T-helper 2 cell (primary cell): ENCODE results near the gene HRC.
"Not testable (repeated sequence)": the region's sequence is repeated elsewhere in the genome, so short reads cannot be mapped to it uniquely, and the experiment has no call there.

Source experiments
- DNase-seq, 5 experiments: peaks; one replicate each; pipeline versions ENCODE4 v3.0.0 to v3.0.0-alpha.2; 2012 to 2022

Gene HRC

GRCh38 chr19:49160450-49161189 lies 5.4 kb upstream of the HRC start:
- DNase-seq = no peak

- peak in 3 of 5 experiments; percentile 20 to 39 (median 30) for DNase-seq
Observed at GRCh38 chr19:49157445-49158224, 2.4 kb upstream of the HRC start, which contains the start of gene TRPM4. Gene TRPM4 (plus strand): TSS chr19:49157792. CDS start chr19:49157867, 75 bp downstream.

- no peak for DNase-seq
Observed at GRCh38 chr19:49155820-49156346, 687 bp upstream of the HRC start.

GRCh38 chr19:49154279-49154678 lies 917 bp downstream of the HRC start:
- DNase-seq = no peak

DNA sequence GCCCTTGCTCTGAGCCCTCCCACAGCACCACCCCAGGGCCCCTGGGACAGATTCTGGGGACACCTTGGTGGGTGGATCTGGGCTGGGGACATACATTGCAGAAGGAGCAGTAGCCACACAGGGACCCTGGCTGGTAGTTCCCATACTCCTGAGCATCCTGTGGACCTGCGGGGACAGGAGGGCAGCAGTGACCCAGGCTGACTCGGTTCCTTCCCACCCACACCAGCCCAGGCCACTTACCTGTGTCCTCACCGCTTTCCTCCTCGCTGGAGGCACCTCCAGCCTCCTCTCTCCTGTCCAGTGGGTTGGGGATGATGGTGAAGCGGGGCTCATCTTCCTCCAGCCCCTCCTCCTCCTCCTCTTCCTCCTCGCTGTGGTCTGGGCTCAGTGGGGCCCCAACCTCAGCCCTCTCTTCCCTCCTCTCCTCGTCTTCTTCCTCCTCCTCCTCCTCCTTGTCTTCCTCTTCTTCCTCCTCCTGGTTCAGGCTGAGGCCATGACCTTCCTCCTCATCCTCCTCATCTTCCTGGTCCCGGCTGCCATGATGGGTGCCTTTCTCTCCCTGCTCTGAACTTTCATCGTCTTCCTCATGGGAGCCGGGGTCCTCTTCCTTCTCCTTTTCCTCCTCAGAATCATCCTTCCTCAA lies 1.9 kb downstream of the HRC start:
- no peak for DNase-seq

DNA sequence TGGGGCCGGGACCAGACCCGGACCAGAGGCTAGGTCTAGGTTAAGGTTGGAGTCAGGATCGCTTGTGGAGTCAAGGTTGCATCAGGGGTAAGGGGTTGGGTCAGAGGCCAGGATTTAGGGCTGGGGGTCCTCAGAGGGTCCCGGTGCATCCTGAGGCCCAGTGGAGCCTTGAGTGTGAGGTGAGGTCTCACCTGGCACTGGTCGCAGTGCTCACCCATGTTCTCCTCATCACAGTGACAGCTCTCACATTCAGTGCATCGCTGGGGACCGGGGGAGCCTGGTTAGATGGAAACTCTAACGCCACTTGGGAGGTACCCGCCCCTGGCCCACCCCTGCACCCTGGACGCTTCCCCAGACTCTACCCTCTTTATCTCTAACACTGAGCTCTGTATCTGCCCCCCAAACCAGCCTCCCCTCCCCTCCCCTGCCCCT lies 3.1 kb downstream of the HRC start:
- DNase-seq = no peak

DNA sequence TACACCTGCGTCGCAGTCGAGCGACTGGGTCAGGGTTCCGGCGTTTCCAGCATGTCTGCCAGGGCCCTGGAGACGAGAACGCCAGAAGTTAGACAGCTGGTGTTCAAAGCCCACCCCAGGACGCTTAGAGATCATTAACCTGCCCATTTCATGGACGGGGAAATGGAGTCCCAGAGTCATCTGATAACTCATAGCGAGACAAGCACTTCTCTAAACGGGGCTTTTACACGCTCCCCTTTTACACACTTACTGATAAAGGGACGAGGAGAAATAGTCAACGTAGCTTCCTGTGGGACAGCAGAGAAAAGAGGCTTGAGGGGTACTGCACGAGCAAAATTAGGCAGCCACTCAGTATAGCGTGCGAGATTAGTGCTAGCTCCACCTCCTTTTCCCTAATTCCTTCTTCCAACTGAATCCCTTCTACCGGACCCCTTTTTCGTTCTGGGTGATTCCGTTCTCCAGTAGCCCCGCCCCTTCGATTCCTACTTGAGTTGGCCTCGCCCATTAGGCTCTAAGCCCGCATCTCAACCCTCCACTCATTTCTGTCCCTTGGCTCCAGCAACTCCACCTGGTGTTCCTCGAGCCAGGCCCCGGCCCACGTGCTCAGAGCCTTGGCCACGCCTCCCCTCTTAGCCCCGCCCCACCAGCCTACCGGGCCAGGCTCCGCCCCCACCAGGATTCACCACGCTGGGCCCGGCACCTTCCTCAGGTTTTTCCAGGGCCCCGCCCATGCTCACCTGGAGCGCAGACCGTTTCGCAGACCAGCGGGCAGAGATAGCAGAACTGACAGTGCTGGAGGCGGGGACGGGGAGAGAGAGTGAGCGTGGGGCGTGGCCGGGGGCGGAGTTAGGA lies 3.7 kb downstream of the HRC start:
- DNase-seq = peak in 1 of 5 experiments; percentile 35

- no peak for DNase-seq
Observed at GRCh38 chr19:49150944-49151243, 4.3 kb downstream of the HRC start.

GRCh38 chr19:49150106-49150943 lies 4.9 kb downstream of the HRC start:
- DNase-seq = peak in 3 of 5 experiments; percentile 11 to 32 (median 30)

DNA sequence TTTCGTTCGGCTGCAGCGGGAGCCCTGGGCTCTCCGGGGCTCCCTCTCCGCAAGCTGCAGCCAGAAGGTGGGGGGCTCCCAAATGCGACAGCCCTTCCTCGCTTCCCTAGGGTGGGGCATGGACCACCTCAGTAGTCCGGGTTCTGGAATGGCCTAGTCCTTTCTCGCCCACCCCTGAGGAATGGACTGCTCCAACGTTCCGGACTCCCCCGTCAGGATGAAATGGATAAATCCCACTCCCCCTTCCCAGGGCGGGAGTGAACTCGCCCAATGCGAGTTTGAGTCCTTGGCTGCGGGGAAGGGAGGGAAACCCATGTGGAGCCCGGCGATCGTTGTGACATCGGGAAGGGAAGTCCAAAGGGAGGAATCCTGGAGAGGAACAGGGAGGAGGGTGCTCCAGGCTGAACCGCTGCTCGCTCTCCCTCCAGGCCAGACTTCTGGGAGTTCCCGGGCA lies 5.5 kb downstream of the HRC start:
- DNase-seq = no peak

DNA sequence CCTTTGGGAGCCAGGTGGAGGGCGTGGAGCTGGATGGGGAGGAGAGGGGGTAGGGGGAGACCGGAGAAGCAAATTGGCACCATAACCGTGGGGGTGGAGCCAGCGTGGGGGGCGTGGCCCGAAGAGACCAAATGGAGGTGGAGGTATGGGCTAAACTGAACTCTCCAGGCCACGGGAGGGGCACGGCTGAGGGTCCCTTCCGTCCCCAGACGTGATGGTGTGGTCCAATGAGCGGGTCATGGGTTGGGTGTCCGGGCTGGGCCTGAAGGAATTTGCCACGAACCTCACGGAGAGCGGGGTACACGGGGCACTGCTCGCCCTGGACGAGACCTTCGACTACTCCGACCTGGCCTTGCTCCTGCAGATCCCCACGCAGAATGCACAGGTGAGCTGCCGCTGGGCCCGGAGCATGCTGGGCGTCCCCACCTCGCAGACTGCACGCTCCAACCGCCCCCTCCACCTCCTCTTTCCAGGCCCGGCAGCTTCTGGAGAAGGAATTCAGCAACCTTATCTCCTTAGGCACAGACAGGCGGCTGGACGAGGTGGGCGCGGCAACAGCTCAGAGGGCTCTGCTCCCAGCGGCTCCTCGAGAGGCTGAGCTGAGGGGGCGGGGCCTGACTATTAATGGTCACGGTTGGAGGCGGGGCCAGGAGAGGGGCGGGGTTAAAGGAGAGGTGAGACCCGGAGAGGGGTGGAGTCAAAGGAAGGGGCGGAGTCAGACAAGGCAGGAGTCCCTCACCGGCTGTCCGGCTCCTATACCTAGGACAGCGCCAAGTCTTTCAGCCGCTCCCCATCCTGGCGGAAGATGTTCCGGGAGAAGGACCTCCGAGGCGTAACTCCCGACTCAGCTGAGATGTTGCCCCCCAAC lies 6.2 kb downstream of the HRC start:
- peak; percentile 61 to 77 (median 67) for DNase-seq

GRCh38 chr19:49148044-49148682 lies 7.0 kb downstream of the HRC start:
- DNase-seq = no peak

GRCh38 chr19:49146408-49146770 lies 8.8 kb downstream of the HRC start:
- DNase-seq = not testable (repeated sequence)

DNA sequence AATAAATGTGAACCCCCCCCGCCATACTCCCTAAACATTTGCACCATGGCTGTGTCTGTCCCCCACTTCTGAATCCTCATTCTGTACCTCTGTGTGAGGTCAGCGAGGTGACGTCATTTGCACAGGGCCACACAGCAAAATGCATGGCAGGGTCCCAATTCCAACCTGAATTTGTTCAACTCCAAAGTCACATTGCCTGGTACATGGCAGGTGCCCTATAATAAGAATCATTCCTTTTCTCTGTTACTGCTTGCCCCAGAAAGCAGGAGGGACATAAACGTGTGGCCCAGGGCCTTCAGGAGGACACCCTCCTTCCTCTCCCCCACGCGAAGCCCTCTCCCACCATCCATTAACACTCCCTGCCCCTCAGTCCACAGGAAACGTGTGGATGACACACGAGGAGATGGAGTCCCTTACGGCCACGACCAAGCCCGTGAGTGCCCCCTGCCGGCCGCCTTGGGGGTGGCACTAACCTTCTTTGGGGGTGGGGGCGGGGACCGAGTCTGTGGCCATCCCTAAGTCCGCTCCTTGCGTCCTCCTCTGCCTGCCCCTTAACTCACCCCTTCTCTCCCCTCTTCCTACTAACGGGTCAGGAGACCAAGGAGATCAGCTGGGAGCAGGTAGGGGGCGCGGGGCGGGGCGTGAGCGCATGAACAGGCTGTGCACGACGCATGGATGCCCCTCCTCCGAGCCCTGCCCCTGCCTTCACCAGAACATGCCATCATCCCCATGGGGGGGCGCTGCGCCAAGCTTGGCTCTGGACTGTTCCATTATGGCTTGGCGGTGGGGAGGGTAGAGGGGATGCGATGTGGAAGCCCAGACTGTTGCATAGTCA lies 9.4 kb downstream of the HRC start:
- DNase-seq = peak; percentile 53 to 89 (median 69)

DNA sequence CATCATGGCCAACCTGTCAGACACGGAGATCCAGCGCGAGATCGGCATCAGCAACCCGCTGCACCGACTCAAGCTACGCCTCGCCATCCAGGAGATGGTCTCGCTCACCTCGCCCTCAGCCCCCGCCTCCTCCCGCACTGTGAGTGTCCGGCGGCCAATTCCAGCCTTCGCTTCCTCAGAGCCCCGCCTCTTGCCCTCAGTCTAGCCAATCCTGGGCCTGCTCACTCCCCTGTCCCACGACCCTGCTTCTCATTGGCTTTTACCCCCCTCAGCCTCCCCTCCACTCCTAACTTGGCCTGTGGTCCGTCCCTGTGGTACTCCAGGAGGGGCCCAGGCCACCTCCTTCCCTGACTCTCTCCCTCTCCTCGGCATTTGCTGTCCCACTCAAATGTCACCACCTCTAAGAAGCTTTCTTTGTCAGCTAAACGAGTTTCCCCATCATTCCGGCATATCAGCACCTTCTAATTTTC lies 12.3 kb downstream of the HRC start:
- peak in 3 of 5 experiments; percentile 45 to 87 (median 49) for DNase-seq

DNA sequence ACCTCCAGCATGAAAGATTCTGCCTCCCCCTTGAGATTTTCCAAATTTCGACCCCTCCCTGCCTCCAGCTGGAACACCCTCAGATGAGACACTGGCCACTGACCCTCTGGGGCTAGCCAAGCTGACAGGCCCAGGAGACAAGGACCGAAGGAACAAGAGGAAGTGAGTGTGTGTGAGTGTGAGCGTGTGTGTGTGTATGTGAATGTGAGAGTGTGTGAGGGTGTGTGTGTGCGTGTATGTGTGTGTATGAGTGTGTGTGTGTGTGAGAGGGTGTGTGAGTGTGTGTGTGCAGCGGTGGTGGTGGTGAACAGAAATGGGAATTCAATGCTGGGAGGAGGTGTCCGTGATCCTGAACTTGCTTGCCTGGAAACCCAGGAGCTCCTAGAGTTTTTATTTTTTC lies 13.8 kb downstream of the HRC start:
- no peak for DNase-seq

GRCh38 chr19:49140951-49141350 lies 14.2 kb downstream of the HRC start:
- DNase-seq = no peak

DNA sequence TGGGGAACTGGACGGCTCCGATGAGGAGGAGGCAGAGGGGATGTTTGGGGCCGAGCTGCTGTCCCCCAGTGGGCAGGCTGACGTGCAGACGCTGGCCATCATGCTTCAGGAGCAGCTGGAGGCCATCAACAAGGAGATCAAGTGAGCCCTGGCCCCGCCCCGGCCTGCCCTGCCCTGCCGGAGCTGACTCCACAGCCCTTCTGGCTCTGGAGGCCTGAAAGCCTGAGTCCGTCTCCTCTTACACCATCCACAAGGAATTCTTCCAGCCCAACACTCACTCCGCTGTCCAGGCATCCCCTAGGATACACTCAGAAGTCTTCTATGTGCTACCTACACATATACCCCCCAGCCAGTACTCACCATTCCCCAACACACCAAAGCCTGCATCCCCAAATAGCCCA lies 18.4 kb downstream of the HRC start:
- no peak for DNase-seq

DNA sequence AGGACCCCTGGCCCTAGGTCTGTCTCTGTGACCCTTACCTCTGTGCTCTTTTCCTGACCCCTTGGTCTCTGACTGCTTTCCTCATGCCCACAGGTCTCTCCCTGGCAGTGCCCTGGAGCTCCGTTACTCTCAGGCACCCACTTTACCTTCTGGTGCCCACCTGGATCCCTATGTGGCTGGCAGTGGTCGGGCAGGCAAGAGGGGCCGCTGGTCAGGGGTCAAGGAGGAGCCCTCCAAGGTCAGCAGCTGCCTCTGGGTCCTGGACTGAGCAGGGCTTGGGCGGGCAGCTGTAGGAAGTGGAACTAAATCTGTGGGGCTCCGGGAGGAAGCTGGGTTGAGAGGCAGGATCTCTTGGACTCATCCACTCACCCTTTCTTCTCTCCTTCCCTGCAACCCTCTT lies 19.5 kb downstream of the HRC start:
- no peak for DNase-seq
